ENCODE data around the gene RAB40B. TPM values are rescaled to one million over a fixed set of nuclear protein-coding genes. Genes with fewer than 3 reads are reported as not detected.

Gene RAB40B
- total and polyA plus RNA-seq, 2 of the 13 experiments (the other 11 are each of a cell fraction or from before 2014, with no cell fraction given) = 6.2 to 6.5 TPM

GRCh38 chr17:82666931-82667667 is 31.4 kb downstream of the RAB40B start:
- no peaks in the 10 kb centered on the region for H4K20me1 ChIP-seq (ENCODE audit: insufficient read depth, low read length)
- no peaks in the 10 kb centered on the region for H3K79me2 ChIP-seq (ENCODE audit: insufficient read depth, low read length)
- DNase-seq (ENCODE audit: low spot score) (no peak), FAIRE-seq (no peak), ATAC-seq (no peak)
- no TSS peak for BruUV-seq (replicated peaks)
- no peak overlapping the region for H3K9ac ChIP-seq (ENCODE audit: insufficient read depth, low read depth, low read length)
- ChIA-PET CTCF (ENCODE audit: low intra/inter-chr PET ratio, low total read pairs) (interaction anchor here (2.7 kb wide), 1 partner anchor 108 kb away, joined by 18 read pairs; no protein-coding TSS in a partner anchor), POLR2A (no interaction called here)
- no peak overlapping the region for H3K4me3 ChIP-seq (replicated peaks in 1 of 3; ENCODE audit: insufficient read depth in 1 of 3, low read depth in 2 of 3, low read length in 3 of 3)
- H2AFZ ChIP-seq (ENCODE audit: low read length) = no peak overlapping the region
- no peak overlapping the region for H3K4me2 ChIP-seq (ENCODE audit: low read depth, low read length)
- no peak overlapping the region for H3K27ac ChIP-seq (ENCODE audit: extremely low read length, insufficient read depth, low read length)
- WGBS (ENCODE audit: low lambda C conversion rate) = 82% methylated on average over 26 of the region's 28 CpGs
- no peaks in the 10 kb centered on the region for H3K9me3 ChIP-seq (ENCODE audit: low read length)
- no peaks in the 10 kb centered on the region for H3K27me3 ChIP-seq (ENCODE audit: control insufficient read depth in 1 of 2, insufficient read depth in 2 of 2, low read length in 2 of 2)
- H3K36me3 ChIP-seq (replicated peaks in 1 of 2; ENCODE audit: control insufficient read depth in 1 of 2, insufficient read depth in 2 of 2, low read length in 2 of 2) = no peaks in the 10 kb centered on the region
- intact Hi-C loops (cut with micrococcal nuclease; ENCODE audit: unreplicated experiment) (no loop called here), in situ Hi-C loops (cut with HindIII; ENCODE audit: extremely low pct_ligation_motif_present, low pct_unique_long_range_greater_than_20kb) (loop anchor here (5.0 kb wide), 1 partner anchor 110 kb away; no protein-coding TSS in a partner anchor)
- peaks cover 17% of the 10 kb centered on the region for H3K4me1 ChIP-seq (ENCODE audit: insufficient read depth, low read length)
- TF ChIP-seq LBX2 (CRISPR knock-in tag; IDR thresholded peaks at IDR 0.05; ENCODE audit: borderline replicate concordance) (no peak), ZNF646 (CRISPR knock-in tag; IDR thresholded peaks at IDR 0.05) (no peak), CHCHD3 (CRISPR knock-in tag; IDR thresholded peaks at IDR 0.05) (no peak), REXO4 (CRISPR knock-in tag; IDR thresholded peaks at IDR 0.05; ENCODE audit: borderline replicate concordance) (no peak), HNF4A (CRISPR knock-in tag; IDR thresholded peaks at IDR 0.05) (no peak), ZNF496 (CRISPR knock-in tag; IDR thresholded peaks at IDR 0.05; ENCODE audit: insufficient replicate concordance) (no peak), ZNF17 (CRISPR knock-in tag; IDR thresholded peaks at IDR 0.05) (no peak), CTCF (CRISPR knock-in tag; IDR thresholded peaks at IDR 0.05) (no peak), GMEB1 (CRISPR knock-in tag; IDR thresholded peaks at IDR 0.05; ENCODE audit: borderline replicate concordance) (no peak), ZFP91 (CRISPR knock-in tag; IDR thresholded peaks at IDR 0.05; ENCODE audit: borderline replicate concordance) (no peak)
